Rectal smooth muscle tissue (tissue), 1 donor: Measurements from ENCODE around the gene HDGFL2.

ENCODE experiments used
- H3K27ac ChIP-seq: one replicate; pipeline ENCODE4 v1.7.0; 2013; ENCODE audit warnings: low read depth, low read length, inconsistent platforms
- H3K27me3 ChIP-seq: one replicate; pipeline ENCODE4 v1.7.0; 2013; ENCODE audit warnings: low read length; ENCODE audit not compliant: control insufficient read depth, insufficient read depth
- H3K36me3 ChIP-seq: one replicate; pipeline ENCODE4 v1.7.0; 2013; ENCODE audit warnings: low read length; ENCODE audit not compliant: control insufficient read depth, insufficient read depth
- H3K4me1 ChIP-seq: one replicate; pipeline ENCODE4 v1.7.0; 2013; ENCODE audit warnings: low read length; ENCODE audit not compliant: control insufficient read depth, insufficient read depth
- H3K4me3 ChIP-seq: one replicate; pipeline ENCODE4 v1.7.0; 2013; ENCODE audit warnings: low read length
- H3K9ac ChIP-seq: one replicate; pipeline ENCODE4 v1.7.0; 2013; ENCODE audit warnings: low read length

The HDGFL2 gene

GRCh38 chr19:4542896-4543841, 71.1 kb downstream of the HDGFL2 start:
- no peaks in the 10 kb centered on the region for H3K36me3 ChIP-seq
- H3K27me3 ChIP-seq, result no peaks in the 10 kb centered on the region
- H3K4me3 ChIP-seq, result no peak overlapping the region
- H3K9ac ChIP-seq, result no peak overlapping the region
- H3K4me1 ChIP-seq, result no peaks in the 10 kb centered on the region
- H3K27ac ChIP-seq, result no peak overlapping the region

GRCh38 chr19:4543842-4544647, 71.9 kb downstream of the HDGFL2 start:
- Histone ChIP-seq H3K4me3 (no peak overlapping the region), H3K36me3 (no peaks in the 10 kb centered on the region), H3K9ac (no peak overlapping the region), H3K27ac (no peak overlapping the region), H3K27me3 (no peaks in the 10 kb centered on the region), H3K4me1 (no peaks in the 10 kb centered on the region)

GRCh38 chr19:4547303-4548237, 75.5 kb downstream of the HDGFL2 start:
- Histone ChIP-seq H3K4me1 (no peaks in the 10 kb centered on the region), H3K36me3 (no peaks in the 10 kb centered on the region), H3K4me3 (no peak overlapping the region), H3K27me3 (no peaks in the 10 kb centered on the region), H3K27ac (no peak overlapping the region), H3K9ac (no peak overlapping the region)

- no peak overlapping the region for H3K9ac ChIP-seq
- no peak overlapping the region for H3K27ac ChIP-seq
- no peaks in the 10 kb centered on the region for H3K27me3 ChIP-seq
- H3K4me3 ChIP-seq, result no peak overlapping the region
- H3K36me3 ChIP-seq, result no peaks in the 10 kb centered on the region
- H3K4me1 ChIP-seq, result no peaks in the 10 kb centered on the region
Measured at GRCh38 chr19:4548238-4548584, 76.1 kb downstream of the HDGFL2 start.

GRCh38 chr19:4550018-4550417, 77.9 kb downstream of the HDGFL2 start:
- Histone ChIP-seq H3K27ac (no peak overlapping the region), H3K9ac (no peak overlapping the region), H3K36me3 (no peaks in the 10 kb centered on the region), H3K27me3 (no peaks in the 10 kb centered on the region), H3K4me3 (no peak overlapping the region), H3K4me1 (no peaks in the 10 kb centered on the region)

GRCh38 chr19:4550479-4551050, 78.5 kb downstream of the HDGFL2 start:
- Histone ChIP-seq H3K9ac (no peak overlapping the region), H3K27me3 (no peaks in the 10 kb centered on the region), H3K4me3 (no peak overlapping the region), H3K27ac (no peak overlapping the region), H3K4me1 (no peaks in the 10 kb centered on the region), H3K36me3 (no peaks in the 10 kb centered on the region)
